WERI-Rb-1 (cell line): Measurements from ENCODE around the gene IRS1.

Source experiments
- DNase-seq: peaks from one replicate; pipeline ENCODE4 v3.0.0-alpha.2; 2020
- H3K27ac ChIP-seq: fragments of 250-450 bp; sonication (Bioruptor Pico); 2 replicates; pipeline ENCODE4 v1.5.1; 2020; ENCODE audit warnings: mild to moderate bottlenecking, moderate library complexity
- H3K27me3 ChIP-seq: fragments of 250-450 bp; sonication (Bioruptor Pico); 2 replicates; pipeline ENCODE4 v1.5.1; 2021; ENCODE audit warnings: mild to moderate bottlenecking, low read depth, moderate library complexity; ENCODE audit not compliant: insufficient read depth, severe bottlenecking
- H3K36me3 ChIP-seq: fragments of 250-450 bp; sonication (Bioruptor Pico); 2 replicates; pipeline ENCODE4 v1.5.1; 2020; ENCODE audit warnings: mild to moderate bottlenecking, moderate library complexity
- H3K4me3 ChIP-seq: 2 replicates; pipeline ENCODE4 v1.5.1; 2011; ENCODE audit warnings: low read depth, mild to moderate bottlenecking, control low read depth, low read length
- H3K9me3 ChIP-seq: fragments of 250-450 bp; sonication (Bioruptor Pico); 2 replicates; pipeline ENCODE4 v1.5.1; 2021; ENCODE audit warnings: mild to moderate bottlenecking, moderate library complexity; ENCODE audit not compliant: severe bottlenecking
- TF ChIP-seq, protein P1 (sequence below): IDR thresholded peaks from 2 replicates; pipeline ENCODE4 v1.5.1; 2011; ENCODE audit warnings: low read depth, mild to moderate bottlenecking, control low read depth, inconsistent platforms, low read length

Gene IRS1

DNA sequence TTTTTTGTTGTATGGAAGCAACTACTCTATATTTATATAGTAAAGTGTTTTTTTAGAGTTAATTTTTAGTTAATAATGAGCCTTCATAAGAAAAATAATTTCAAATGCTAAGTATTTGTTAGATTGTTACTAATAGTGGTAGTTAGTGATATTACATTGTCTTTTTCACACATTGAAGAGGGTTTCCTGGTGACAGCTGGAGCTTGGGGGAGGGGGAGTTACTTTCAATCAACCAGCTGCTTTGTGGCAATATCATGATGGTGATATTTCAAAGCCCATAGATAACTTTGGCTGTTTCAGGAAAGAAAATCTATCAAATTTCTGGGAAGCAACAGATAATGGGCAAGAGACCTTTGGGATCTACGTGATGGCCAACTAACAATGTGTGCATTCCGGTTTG, 40.3 kb upstream of the IRS1 start:
- TF ChIP-seq, protein P1, sequence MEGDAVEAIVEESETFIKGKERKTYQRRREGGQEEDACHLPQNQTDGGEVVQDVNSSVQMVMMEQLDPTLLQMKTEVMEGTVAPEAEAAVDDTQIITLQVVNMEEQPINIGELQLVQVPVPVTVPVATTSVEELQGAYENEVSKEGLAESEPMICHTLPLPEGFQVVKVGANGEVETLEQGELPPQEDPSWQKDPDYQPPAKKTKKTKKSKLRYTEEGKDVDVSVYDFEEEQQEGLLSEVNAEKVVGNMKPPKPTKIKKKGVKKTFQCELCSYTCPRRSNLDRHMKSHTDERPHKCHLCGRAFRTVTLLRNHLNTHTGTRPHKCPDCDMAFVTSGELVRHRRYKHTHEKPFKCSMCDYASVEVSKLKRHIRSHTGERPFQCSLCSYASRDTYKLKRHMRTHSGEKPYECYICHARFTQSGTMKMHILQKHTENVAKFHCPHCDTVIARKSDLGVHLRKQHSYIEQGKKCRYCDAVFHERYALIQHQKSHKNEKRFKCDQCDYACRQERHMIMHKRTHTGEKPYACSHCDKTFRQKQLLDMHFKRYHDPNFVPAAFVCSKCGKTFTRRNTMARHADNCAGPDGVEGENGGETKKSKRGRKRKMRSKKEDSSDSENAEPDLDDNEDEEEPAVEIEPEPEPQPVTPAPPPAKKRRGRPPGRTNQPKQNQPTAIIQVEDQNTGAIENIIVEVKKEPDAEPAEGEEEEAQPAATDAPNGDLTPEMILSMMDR, result no peak
- Histone ChIP-seq H3K36me3 (no peaks in the 10 kb centered on the region), H3K9me3 (peaks cover 6% of the 10 kb centered on the region), H3K27ac (no peak overlapping the region), H3K4me3 (no peak overlapping the region), H3K27me3 (no peaks in the 10 kb centered on the region)
- peak; percentile 28 for DNase-seq

DNA sequence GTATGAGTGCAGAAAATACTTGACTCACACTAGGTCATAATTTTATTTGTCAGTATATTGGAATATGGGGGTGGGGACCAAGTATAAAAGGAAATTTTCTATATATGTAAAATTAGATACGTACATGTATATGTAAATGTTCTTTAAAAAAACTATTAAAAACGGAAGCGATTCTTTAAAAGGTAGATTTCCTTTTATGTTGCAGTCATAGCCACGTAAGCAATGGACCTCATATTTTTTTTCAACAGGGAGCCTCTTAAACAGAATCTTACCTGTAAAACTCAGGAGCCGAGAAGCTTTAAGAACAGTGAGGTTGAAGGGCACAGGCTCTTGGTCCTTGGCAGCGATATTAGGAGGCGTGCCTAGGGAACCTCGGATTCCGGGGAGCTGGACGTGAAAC, 39.5 kb upstream of the IRS1 start:
- no peak overlapping the region for H3K4me3 ChIP-seq
- H3K27ac ChIP-seq, result no peak overlapping the region
- no peaks in the 10 kb centered on the region for H3K36me3 ChIP-seq
- no peak for DNase-seq
- TF ChIP-seq, protein P1, result no peak
- peaks cover 6% of the 10 kb centered on the region for H3K9me3 ChIP-seq
- no peaks in the 10 kb centered on the region for H3K27me3 ChIP-seq

DNA sequence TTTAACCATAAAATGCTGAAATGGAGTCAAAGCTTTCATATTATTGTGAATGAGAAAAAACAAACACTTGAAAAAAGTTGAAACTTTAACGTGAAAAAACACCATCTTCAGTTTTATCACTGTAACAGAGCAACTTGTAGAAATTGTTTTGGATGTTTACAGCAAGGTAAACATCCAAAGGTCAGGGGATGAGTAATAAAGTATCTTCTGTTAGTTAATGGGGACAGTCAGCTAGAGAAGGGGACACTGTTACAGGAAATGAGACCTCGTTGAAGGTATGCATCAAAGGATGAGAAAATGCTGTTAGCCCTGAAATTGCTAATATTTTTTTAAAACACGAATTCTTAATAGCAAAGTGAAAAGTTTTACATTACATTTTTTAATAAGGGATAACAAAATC, 39.1 kb upstream of the IRS1 start:
- TF ChIP-seq, protein P1, result no peak
- DNase-seq, result no peak
- Histone ChIP-seq H3K27me3 (no peaks in the 10 kb centered on the region), H3K36me3 (no peaks in the 10 kb centered on the region), H3K4me3 (no peak overlapping the region), H3K9me3 (peaks cover 6% of the 10 kb centered on the region), H3K27ac (no peak overlapping the region)

DNA sequence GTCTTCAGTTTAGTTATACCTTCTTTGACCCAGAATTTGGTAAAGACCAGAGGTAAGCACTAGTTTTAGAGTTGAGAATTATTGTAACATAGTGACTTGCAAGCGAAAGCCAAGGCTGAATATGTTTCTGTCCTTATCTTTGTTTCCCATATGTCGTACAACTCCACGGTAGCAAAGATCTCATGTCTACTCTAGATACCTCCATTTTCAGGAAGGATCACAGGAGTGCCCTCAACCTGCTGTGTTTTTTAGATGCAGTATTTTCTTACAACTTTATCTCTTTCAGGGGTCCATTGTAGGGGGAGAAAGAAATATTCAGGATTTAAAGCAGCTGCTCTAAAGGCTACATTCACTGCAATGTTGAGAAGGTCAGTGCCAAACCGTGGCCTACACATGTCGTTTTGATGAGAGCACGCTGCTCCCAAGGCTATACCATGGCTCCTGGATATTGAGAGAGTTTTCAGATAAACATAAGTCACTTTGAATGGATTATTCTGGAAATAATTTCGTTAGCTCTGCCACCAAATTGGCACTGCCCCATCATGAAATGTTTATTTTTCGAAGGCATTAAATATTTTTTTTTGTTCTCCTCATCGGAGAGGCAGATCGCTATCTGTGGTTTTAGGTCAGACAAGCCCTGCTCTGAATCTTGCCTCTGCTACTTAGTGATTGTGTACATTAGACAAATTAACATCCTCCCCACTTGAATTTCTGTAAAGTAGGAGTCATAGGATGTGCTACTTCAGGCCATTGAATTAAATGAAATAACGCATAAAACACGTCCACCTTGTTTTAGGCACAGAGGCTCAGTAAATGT, 38.4 kb upstream of the IRS1 start:
- TF ChIP-seq, protein P1, result no peak
- Histone ChIP-seq H3K27me3 (no peaks in the 10 kb centered on the region), H3K27ac (no peak overlapping the region), H3K4me3 (no peak overlapping the region), H3K36me3 (no peaks in the 10 kb centered on the region), H3K9me3 (peaks cover 6% of the 10 kb centered on the region)
- DNase-seq, result no peak

DNA sequence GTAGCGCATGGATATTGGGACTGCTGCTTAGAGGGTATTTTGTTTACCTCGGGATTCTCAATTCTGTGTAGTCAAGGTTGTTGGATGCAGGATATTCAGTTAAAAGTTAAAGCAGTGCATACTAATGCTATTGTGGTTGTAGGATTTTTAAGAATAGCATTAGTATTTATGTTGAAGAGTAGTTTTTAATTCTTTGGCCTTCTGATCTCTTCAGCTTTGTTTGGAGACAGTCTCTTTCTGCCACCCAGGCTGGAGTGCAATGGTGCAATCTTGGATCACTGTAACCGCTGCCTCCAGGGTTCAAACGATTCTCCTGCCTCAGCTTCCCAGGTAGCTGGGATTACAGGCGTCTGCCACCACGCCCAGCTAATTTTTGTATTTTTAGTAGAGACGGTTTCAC, 37.7 kb upstream of the IRS1 start:
- Histone ChIP-seq H3K9me3 (peaks cover 6% of the 10 kb centered on the region), H3K27ac (no peak overlapping the region)
- TF ChIP-seq, protein P1, result no peak

DNA sequence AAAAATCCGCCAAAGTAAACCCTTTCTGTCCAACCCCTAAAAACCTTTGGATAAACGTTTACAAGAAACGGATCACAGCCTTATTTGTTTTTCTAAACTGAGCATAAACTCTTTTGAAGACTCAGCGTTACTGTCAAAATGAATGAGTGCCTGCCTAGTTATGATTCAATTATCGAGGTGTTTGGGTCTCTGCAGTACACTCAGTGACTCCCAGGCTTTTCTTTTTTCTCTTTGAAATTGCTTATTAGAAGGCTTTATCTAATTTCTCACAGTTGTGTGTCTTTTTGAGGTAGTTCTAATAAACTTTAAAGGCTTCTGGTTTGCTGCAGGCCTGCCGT, 36.9 kb upstream of the IRS1 start:
- H3K4me3 ChIP-seq, result peak overlapping the region; percentile 92
- H3K9me3 ChIP-seq, result peaks cover 6% of the 10 kb centered on the region

More for the DNA sequence above, 37.7 kb upstream of the IRS1 start:
- no peaks in the 10 kb centered on the region for H3K36me3 ChIP-seq
- H3K4me3 ChIP-seq, result no peak overlapping the region
- H3K27me3 ChIP-seq, result no peaks in the 10 kb centered on the region
- no peak for DNase-seq

More for the DNA sequence above, 36.9 kb upstream of the IRS1 start:
- Histone ChIP-seq H3K27me3 (no peaks in the 10 kb centered on the region), H3K36me3 (no peaks in the 10 kb centered on the region), H3K27ac (peak overlapping the region; percentile 75)
- TF ChIP-seq, protein P1, result no peak
- DNase-seq, result no peak
